8988T (cell line): Measurements from ENCODE around the gene EVC.

Experiments used
- DNase-seq: peaks from one replicate; pipeline ENCODE4 v3.0.0; 2011

The EVC gene

GRCh38 chr4:5710961-5711478, at the start of gene EVC:
TSS of gene EVC (plus strand) at chr4:5711201. CDS start at chr4:5711381, 180 bp downstream.
- DNase-seq = no peak

- no peak for DNase-seq
These were observed 49.8 kb upstream of the EVC start for GRCh38 chr4:5661237-5661636.

- no peak for DNase-seq
These were observed 48.4 kb upstream of the EVC start for GRCh38 chr4:5662555-5662954.

GRCh38 chr4:5664778-5665177, 46.2 kb upstream of the EVC start:
- DNase-seq = no peak

- no peak for DNase-seq
These were observed 44.3 kb upstream of the EVC start for GRCh38 chr4:5666741-5667140.

GRCh38 chr4:5676763-5677162, 34.2 kb upstream of the EVC start:
- DNase-seq = no peak

GRCh38 chr4:5678977-5679376, 32.0 kb upstream of the EVC start:
- DNase-seq = no peak

- no peak for DNase-seq
These were observed 27.4 kb upstream of the EVC start for GRCh38 chr4:5683566-5683965.

- no peak for DNase-seq
These were observed 25.7 kb upstream of the EVC start for GRCh38 chr4:5685296-5685695.

- no peak for DNase-seq
These were observed 24.7 kb upstream of the EVC start for GRCh38 chr4:5686338-5686737.

- no peak for DNase-seq
These were observed 21.9 kb upstream of the EVC start for GRCh38 chr4:5689065-5689464.

- DNase-seq = no peak
These were observed 19.4 kb upstream of the EVC start for GRCh38 chr4:5691491-5692132.

GRCh38 chr4:5693871-5694270, 17.1 kb upstream of the EVC start:
- DNase-seq = no peak

GRCh38 chr4:5696341-5696740, 14.7 kb upstream of the EVC start:
- no peak for DNase-seq

GRCh38 chr4:5700459-5700858, 10.5 kb upstream of the EVC start:
- no peak for DNase-seq

- no peak for DNase-seq
These were observed 9.0 kb upstream of the EVC start for GRCh38 chr4:5701971-5702370.

- no peak for DNase-seq
These were observed 7.2 kb upstream of the EVC start for GRCh38 chr4:5703831-5704230.

- DNase-seq = no peak
These were observed 6.7 kb upstream of the EVC start for GRCh38 chr4:5704276-5704675.

GRCh38 chr4:5705647-5706320, 5.2 kb upstream of the EVC start:
- DNase-seq = no peak

GRCh38 chr4:5706486-5707290, 4.3 kb upstream of the EVC start:
- no peak for DNase-seq

- DNase-seq = no peak
These were observed 3.6 kb upstream of the EVC start for GRCh38 chr4:5707366-5707765.

GRCh38 chr4:5707778-5708448, 3.1 kb upstream of the EVC start:
- no peak for DNase-seq
